Endodermal cell (in vitro differentiated cells): ENCODE measurements around the gene PHKB. TPM values are rescaled to one million over a fixed set of nuclear protein-coding genes. Genes with fewer than 3 reads are reported as not detected.
A peak's percentile ranks its signal among the peaks of the same experiment; 100 is the strongest.

Experiments used
- DNase-seq: peaks from one replicate; pipeline ENCODE4 v3.0.0-alpha.2; 2017
- H3K27ac ChIP-seq: 2 replicates; pipeline ENCODE4 v1.5.1; 2013; ENCODE audit warnings: mild to moderate bottlenecking, low read depth, low read length, moderate library complexity
- H3K27me3 ChIP-seq: 2 replicates; pipeline ENCODE4 v1.6.1; 2013; ENCODE audit warnings: mild to moderate bottlenecking, low read length, moderate library complexity; ENCODE audit not compliant: insufficient read depth, control insufficient read depth, poor library complexity, severe bottlenecking
- H3K36me3 ChIP-seq: 2 replicates; pipeline ENCODE4 v1.7.0; 2013; ENCODE audit warnings: mild to moderate bottlenecking, low read length, moderate library complexity; ENCODE audit not compliant: control insufficient read depth, insufficient read depth
- H3K4me1 ChIP-seq: one replicate; pipeline ENCODE4 v1.7.0; 2013; ENCODE audit warnings: low read length; ENCODE audit not compliant: control insufficient read depth, insufficient read depth
- H3K4me3 ChIP-seq: 2 replicates; pipeline ENCODE4 v1.5.1; 2013; ENCODE audit warnings: mild to moderate bottlenecking, low read length, moderate library complexity
- H3K9ac ChIP-seq: 2 replicates; pipeline ENCODE4 v1.6.1; 2013; ENCODE audit warnings: mild to moderate bottlenecking, low read length, moderate library complexity; ENCODE audit not compliant: poor library complexity, severe bottlenecking; ENCODE audit errors: extremely low read depth
- H3K9me3 ChIP-seq: 2 replicates; pipeline ENCODE4 v1.6.1; 2013; ENCODE audit warnings: mild to moderate bottlenecking, low read length, moderate library complexity; ENCODE audit not compliant: control insufficient read depth
- H3K27ac Mint-ChIP-seq: 2 replicates; pipeline ENCODE4 v1.8.0; 2020; ENCODE audit warnings: mixed read lengths
- H3K27me3 Mint-ChIP-seq: 2 replicates; pipeline ENCODE4 v1.8.0; 2021; ENCODE audit warnings: mild to moderate bottlenecking, mixed read lengths; ENCODE audit not compliant: insufficient read depth
- H3K36me3 Mint-ChIP-seq: 2 replicates; pipeline ENCODE4 v1.8.0; 2020; ENCODE audit warnings: low read depth, mixed read lengths
- H3K4me1 Mint-ChIP-seq: 2 replicates; pipeline ENCODE4 v1.8.0; 2020; ENCODE audit warnings: mixed read lengths
- H3K4me3 Mint-ChIP-seq: 2 replicates; pipeline ENCODE4 v1.8.0; 2020; ENCODE audit warnings: mild to moderate bottlenecking, moderate library complexity, mixed read lengths
- H3K9me3 Mint-ChIP-seq: 2 replicates; pipeline ENCODE4 v1.8.0; 2020; ENCODE audit warnings: mild to moderate bottlenecking, mixed read lengths
- CTCF ChIP-seq: fragments of 200-600 bp; sonication (generic); conservative IDR thresholded peaks from 2 replicates; pipeline ENCODE4 v1.5.0; 2021; ENCODE audit warnings: antibody characterized with exemption, mild to moderate bottlenecking
- WGBS, 2 experiments: methylation state at CpG; one replicate each; pipeline versions ENCODE4 v1.1.5 to v1.1.7; 2013; ENCODE audit warnings: missing lambda C conversion rate in 2 of 2, mixed read lengths in 1 of 2; ENCODE audit not compliant: insufficient coverage in 1 of 2, insufficient read length in 1 of 2; 5-methylcytosine and 5-hydroxymethylcytosine counted together
- total RNA-seq, 2 donors: library from RNA; stranded (reverse); fragmentation: NEBNext Ultra II Directional in 1 of 2; extraction: Animal tissue kit (Norgen Biotek cat#: 25700) in 1 of 2; gene quantifications; 2 replicates in 1 of 2; 3 replicates in 1 of 2; pipeline ENCODE4 v1.2.1, GENCODE V29; 2021

PHKB gene
- total RNA-seq, 2 donors from 2014 or later = 51.0 to 71.8 TPM

GRCh38 chr16:47604306-47604705 lies 143.2 kb downstream of the PHKB start:
- H3K36me3 ChIP-seq = peaks cover 6% of the 10 kb centered on the region
- H3K4me1 ChIP-seq = no peaks in the 10 kb centered on the region
- no peak for TF ChIP-seq CTCF
- Mint-ChIP-seq H3K9me3 (no peaks in the 10 kb centered on the region), H3K4me1 (no peaks in the 10 kb centered on the region), H3K4me3 (no peak overlapping the region), H3K36me3 (peaks cover 21% of the 10 kb centered on the region), H3K27me3 (no peaks in the 10 kb centered on the region), H3K27ac (no peak overlapping the region)
- H3K27me3 ChIP-seq = no peaks in the 10 kb centered on the region
- DNase-seq = no peak
- no peak overlapping the region for H3K9ac ChIP-seq
- H3K4me3 ChIP-seq = no peak overlapping the region
- H3K27ac ChIP-seq = no peak overlapping the region
- H3K9me3 ChIP-seq = peaks cover 6% of the 10 kb centered on the region

GRCh38 chr16:47611042-47611441 lies 149.9 kb downstream of the PHKB start:
- no peaks in the 10 kb centered on the region for H3K4me1 ChIP-seq
- no peak overlapping the region for H3K27ac ChIP-seq
- H3K4me1 Mint-ChIP-seq = no peaks in the 10 kb centered on the region
- H3K4me3 ChIP-seq = no peak overlapping the region
- H3K36me3 Mint-ChIP-seq = peaks cover 29% of the 10 kb centered on the region
- DNase-seq = no peak
- H3K9ac ChIP-seq = no peak overlapping the region
- H3K27ac Mint-ChIP-seq = peak overlapping the region; percentile 16
- H3K36me3 ChIP-seq = no peaks in the 10 kb centered on the region
- H3K9me3 ChIP-seq = peaks cover 6% of the 10 kb centered on the region
- H3K4me3 Mint-ChIP-seq = no peak overlapping the region
- no peak for TF ChIP-seq CTCF
- peaks cover 1% of the 10 kb centered on the region for H3K9me3 Mint-ChIP-seq
- no peaks in the 10 kb centered on the region for H3K27me3 ChIP-seq
- WGBS, 2 experiments = 86 to 100% methylated on average over 2 of the region's 2 CpGs
- H3K27me3 Mint-ChIP-seq = no peaks in the 10 kb centered on the region

GRCh38 chr16:47611848-47612493 lies 150.8 kb downstream of the PHKB start:
- Mint-ChIP-seq H3K36me3 (peaks cover 29% of the 10 kb centered on the region), H3K27ac (no peak overlapping the region), H3K27me3 (no peaks in the 10 kb centered on the region), H3K9me3 (peaks cover 5% of the 10 kb centered on the region), H3K4me1 (no peaks in the 10 kb centered on the region), H3K4me3 (no peak overlapping the region)
- Histone ChIP-seq H3K27ac (no peak overlapping the region), H3K9me3 (peaks cover 6% of the 10 kb centered on the region), H3K36me3 (no peaks in the 10 kb centered on the region), H3K4me3 (no peak overlapping the region), H3K9ac (no peak overlapping the region), H3K4me1 (no peaks in the 10 kb centered on the region), H3K27me3 (no peaks in the 10 kb centered on the region)
- WGBS, 2 experiments = 89 to 96% methylated on average over 4 of the region's 4 CpGs
- TF ChIP-seq CTCF = no peak
- no peak for DNase-seq
